ENCODE results near the gene CSRNP3.

DNA sequence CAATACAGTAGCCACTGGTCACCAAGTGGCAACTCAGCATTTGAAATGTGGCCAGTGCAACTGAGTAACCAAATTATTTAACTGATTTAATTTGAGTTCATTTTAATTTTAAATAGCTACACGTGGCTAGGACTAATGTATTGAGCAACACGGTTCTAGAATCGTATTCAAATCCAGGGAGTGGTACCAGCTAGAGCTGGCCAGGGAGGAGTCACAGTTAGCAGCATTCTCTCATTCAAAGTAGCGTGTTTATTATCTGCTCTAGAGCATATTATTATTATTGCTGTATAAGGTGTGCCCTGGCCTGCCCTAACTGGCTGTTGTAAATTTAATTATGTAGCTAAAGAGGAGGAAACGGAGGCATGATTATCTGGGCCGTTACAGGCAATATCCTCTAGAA lies 231.6 kb downstream of the CSRNP3 start:
- TF ChIP-seq, protein P1, sequence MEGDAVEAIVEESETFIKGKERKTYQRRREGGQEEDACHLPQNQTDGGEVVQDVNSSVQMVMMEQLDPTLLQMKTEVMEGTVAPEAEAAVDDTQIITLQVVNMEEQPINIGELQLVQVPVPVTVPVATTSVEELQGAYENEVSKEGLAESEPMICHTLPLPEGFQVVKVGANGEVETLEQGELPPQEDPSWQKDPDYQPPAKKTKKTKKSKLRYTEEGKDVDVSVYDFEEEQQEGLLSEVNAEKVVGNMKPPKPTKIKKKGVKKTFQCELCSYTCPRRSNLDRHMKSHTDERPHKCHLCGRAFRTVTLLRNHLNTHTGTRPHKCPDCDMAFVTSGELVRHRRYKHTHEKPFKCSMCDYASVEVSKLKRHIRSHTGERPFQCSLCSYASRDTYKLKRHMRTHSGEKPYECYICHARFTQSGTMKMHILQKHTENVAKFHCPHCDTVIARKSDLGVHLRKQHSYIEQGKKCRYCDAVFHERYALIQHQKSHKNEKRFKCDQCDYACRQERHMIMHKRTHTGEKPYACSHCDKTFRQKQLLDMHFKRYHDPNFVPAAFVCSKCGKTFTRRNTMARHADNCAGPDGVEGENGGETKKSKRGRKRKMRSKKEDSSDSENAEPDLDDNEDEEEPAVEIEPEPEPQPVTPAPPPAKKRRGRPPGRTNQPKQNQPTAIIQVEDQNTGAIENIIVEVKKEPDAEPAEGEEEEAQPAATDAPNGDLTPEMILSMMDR (conservative IDR thresholded peaks at IDR 0.05): no peak
- TF ChIP-seq EZH2 (IDR thresholded peaks at IDR 0.05; ENCODE audit: low read depth): no peak
